HL-60 (cell line): ENCODE results near the gene PCYOX1L.

ENCODE experiments used
- DNase-seq, 2 experiments: peaks; one replicate each; pipeline ENCODE4 v3.0.0-alpha.2; 2010 to 2020; ENCODE audit warnings: low read depth in 1 of 2, low spot score in 1 of 2
- H3K27ac ChIP-seq: fragments of 250-450 bp; sonication (Bioruptor Pico); replicated peaks from 2 replicates; pipeline ENCODE4 v1.5.1; 2020; ENCODE audit warnings: mild to moderate bottlenecking, moderate library complexity
- H3K27me3 ChIP-seq: fragments of 250-450 bp; sonication (Bioruptor Pico); 2 replicates; pipeline ENCODE4 v1.5.1; 2021; ENCODE audit warnings: mild to moderate bottlenecking, moderate library complexity; ENCODE audit not compliant: insufficient read depth, poor library complexity, severe bottlenecking
- H3K4me3 ChIP-seq: replicated peaks from 2 replicates; pipeline ENCODE4 v1.5.1; 2011; ENCODE audit warnings: mild to moderate bottlenecking, control low read depth, low read length; ENCODE audit not compliant: insufficient read depth
- GABPA ChIP-seq: IDR thresholded peaks from 2 replicates; pipeline ENCODE4 v1.6.1; 2012; ENCODE audit warnings: low read depth
- POLR2AphosphoS5 ChIP-seq: IDR thresholded peaks from 2 replicates; pipeline ENCODE4 v1.6.1; 2012; ENCODE audit warnings: low read depth
- SPI1 ChIP-seq: IDR thresholded peaks from 2 replicates; pipeline ENCODE4 v1.6.1; 2012; ENCODE audit warnings: low read depth, mild to moderate bottlenecking, borderline replicate concordance
- TF ChIP-seq, protein P1 (sequence below): IDR thresholded peaks from one replicate; pipeline ENCODE4 v1.5.1; 2011; ENCODE audit warnings: low read length, control low read depth, inconsistent platforms; ENCODE audit not compliant: insufficient read depth
- TF ChIP-seq, protein P2 (sequence below): IDR thresholded peaks from 2 replicates; pipeline ENCODE4 v1.6.1; 2012; ENCODE audit warnings: low read depth; ENCODE audit not compliant: insufficient replicate concordance

PCYOX1L gene

DNA sequence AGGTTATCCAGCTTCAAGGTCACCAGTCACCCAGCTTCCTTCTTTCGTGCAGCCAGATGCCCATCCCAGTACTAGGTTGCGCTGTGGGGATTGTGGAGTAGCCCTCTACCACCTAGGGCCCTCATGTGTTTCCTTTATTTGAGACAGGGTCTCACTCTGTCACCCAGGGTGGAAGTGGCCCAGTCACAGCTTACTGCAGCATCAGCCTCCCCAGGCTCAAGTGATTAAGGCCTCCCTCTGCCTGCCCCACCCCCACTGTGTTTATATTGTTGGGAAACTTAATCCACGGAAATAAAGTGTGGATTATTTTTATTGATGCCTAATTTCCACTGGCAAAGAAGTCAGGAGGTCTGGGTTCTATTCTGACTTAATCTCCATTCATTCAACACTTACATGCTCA lies 17.0 kb downstream of the PCYOX1L start:
- TF ChIP-seq SPI1 (no peak), GABPA (no peak), POLR2AphosphoS5 (no peak)
- TF ChIP-seq, protein P1, sequence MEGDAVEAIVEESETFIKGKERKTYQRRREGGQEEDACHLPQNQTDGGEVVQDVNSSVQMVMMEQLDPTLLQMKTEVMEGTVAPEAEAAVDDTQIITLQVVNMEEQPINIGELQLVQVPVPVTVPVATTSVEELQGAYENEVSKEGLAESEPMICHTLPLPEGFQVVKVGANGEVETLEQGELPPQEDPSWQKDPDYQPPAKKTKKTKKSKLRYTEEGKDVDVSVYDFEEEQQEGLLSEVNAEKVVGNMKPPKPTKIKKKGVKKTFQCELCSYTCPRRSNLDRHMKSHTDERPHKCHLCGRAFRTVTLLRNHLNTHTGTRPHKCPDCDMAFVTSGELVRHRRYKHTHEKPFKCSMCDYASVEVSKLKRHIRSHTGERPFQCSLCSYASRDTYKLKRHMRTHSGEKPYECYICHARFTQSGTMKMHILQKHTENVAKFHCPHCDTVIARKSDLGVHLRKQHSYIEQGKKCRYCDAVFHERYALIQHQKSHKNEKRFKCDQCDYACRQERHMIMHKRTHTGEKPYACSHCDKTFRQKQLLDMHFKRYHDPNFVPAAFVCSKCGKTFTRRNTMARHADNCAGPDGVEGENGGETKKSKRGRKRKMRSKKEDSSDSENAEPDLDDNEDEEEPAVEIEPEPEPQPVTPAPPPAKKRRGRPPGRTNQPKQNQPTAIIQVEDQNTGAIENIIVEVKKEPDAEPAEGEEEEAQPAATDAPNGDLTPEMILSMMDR = no peak
- TF ChIP-seq, protein P2, sequence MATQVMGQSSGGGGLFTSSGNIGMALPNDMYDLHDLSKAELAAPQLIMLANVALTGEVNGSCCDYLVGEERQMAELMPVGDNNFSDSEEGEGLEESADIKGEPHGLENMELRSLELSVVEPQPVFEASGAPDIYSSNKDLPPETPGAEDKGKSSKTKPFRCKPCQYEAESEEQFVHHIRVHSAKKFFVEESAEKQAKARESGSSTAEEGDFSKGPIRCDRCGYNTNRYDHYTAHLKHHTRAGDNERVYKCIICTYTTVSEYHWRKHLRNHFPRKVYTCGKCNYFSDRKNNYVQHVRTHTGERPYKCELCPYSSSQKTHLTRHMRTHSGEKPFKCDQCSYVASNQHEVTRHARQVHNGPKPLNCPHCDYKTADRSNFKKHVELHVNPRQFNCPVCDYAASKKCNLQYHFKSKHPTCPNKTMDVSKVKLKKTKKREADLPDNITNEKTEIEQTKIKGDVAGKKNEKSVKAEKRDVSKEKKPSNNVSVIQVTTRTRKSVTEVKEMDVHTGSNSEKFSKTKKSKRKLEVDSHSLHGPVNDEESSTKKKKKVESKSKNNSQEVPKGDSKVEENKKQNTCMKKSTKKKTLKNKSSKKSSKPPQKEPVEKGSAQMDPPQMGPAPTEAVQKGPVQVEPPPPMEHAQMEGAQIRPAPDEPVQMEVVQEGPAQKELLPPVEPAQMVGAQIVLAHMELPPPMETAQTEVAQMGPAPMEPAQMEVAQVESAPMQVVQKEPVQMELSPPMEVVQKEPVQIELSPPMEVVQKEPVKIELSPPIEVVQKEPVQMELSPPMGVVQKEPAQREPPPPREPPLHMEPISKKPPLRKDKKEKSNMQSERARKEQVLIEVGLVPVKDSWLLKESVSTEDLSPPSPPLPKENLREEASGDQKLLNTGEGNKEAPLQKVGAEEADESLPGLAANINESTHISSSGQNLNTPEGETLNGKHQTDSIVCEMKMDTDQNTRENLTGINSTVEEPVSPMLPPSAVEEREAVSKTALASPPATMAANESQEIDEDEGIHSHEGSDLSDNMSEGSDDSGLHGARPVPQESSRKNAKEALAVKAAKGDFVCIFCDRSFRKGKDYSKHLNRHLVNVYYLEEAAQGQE = no peak
- no peak overlapping the region for H3K27ac ChIP-seq
- H3K4me3 ChIP-seq = no peak overlapping the region
- no peaks in the 10 kb centered on the region for H3K27me3 ChIP-seq
- DNase-seq = no peak

DNA sequence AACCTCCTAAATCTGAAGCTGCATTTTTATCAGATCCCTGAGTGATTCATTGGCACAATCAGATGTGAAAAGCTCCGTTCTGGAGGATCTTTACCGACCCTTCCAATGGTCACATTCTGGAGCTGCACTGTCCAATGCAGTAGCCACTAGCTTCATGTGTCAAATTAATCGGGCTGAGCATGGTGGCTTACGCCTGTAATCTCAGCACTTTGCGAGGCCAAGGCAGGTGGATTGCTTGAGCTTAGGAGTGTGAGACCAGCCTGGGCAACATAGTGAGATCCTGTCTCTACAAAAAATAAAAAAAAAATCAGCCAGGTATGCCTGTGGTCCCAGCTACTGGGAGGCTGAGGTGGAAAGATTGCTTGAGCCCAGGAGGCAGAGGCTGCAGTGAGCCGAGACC lies 17.6 kb downstream of the PCYOX1L start:
- no peak for TF ChIP-seq POLR2AphosphoS5
- TF ChIP-seq, protein P1 = no peak
- TF ChIP-seq GABPA = no peak
- no peak for TF ChIP-seq SPI1
- TF ChIP-seq, protein P2 = no peak
- no peaks in the 10 kb centered on the region for H3K27me3 ChIP-seq
- no peak overlapping the region for H3K4me3 ChIP-seq
- no peak for DNase-seq
- no peak overlapping the region for H3K27ac ChIP-seq

DNA sequence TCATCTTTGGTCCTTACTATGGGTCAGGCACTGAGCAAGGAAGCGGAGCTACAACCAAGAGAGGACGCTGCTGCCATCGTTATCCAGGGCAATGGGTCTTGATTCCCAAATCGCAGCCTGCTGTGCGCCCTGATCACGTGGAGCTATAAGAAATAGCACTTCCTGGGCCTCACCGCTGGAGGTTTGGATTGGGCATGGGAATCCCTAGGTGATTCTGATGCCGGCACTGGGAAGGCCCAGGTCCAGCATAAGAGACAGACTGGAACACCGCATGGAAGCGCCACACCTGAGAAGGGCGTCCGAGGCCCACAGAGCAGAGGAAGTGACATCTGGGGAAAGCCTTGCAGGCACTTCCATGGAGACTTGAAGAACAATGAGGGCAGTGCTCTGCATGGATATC lies 18.3 kb downstream of the PCYOX1L start:
- DNase-seq = no peak
- no peak overlapping the region for H3K4me3 ChIP-seq
- no peak overlapping the region for H3K27ac ChIP-seq
- H3K27me3 ChIP-seq = no peaks in the 10 kb centered on the region
- TF ChIP-seq POLR2AphosphoS5 = no peak
- no peak for TF ChIP-seq GABPA
- TF ChIP-seq, protein P2 = no peak
- TF ChIP-seq SPI1 = no peak
- TF ChIP-seq, protein P1 = no peak
